ENCODE results near the gene RAB8B.

DNA sequence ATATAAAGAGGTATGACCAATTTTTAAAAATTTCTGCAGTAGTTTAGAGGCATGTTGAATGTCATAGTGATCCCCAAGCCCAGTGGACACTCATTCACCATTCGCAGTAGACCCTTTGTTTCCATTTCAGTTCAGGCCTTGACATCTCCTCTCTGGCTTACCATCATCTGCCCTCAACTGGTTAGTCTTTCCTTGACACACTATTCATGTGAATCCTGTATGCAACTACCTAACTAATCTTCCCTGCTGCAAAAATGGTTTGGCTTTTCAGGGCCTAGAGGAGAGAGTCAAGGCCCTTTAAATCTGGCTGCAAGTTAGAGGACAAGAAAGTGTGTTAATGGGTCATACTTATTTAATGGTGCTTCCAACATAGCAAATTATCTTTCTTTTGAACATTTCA is 98.9 kb downstream of the RAB8B start:
- no peak for TF ChIP-seq EZH2 (IDR thresholded peaks at IDR 0.05; ENCODE audit: borderline replicate concordance)
- TF ChIP-seq, protein P1, sequence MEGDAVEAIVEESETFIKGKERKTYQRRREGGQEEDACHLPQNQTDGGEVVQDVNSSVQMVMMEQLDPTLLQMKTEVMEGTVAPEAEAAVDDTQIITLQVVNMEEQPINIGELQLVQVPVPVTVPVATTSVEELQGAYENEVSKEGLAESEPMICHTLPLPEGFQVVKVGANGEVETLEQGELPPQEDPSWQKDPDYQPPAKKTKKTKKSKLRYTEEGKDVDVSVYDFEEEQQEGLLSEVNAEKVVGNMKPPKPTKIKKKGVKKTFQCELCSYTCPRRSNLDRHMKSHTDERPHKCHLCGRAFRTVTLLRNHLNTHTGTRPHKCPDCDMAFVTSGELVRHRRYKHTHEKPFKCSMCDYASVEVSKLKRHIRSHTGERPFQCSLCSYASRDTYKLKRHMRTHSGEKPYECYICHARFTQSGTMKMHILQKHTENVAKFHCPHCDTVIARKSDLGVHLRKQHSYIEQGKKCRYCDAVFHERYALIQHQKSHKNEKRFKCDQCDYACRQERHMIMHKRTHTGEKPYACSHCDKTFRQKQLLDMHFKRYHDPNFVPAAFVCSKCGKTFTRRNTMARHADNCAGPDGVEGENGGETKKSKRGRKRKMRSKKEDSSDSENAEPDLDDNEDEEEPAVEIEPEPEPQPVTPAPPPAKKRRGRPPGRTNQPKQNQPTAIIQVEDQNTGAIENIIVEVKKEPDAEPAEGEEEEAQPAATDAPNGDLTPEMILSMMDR (IDR thresholded peaks at IDR 0.05; ENCODE audit: poor library complexity) = no peak
